ENCODE measurements around the gene RAD1. TPM values are rescaled to one million over a fixed set of nuclear protein-coding genes. Genes with fewer than 3 reads are reported as not detected.
A peak's percentile ranks its signal among the peaks of the same experiment; 100 is the strongest.

The RAD1 gene
- total and polyA plus RNA-seq, 2 donors (not counting 1 experiment from before 2014, with no cell fraction given) = 7.8 to 25.9 TPM

GRCh38 chr5:34929720-34930461 lies 14.6 kb upstream of the RAD1 start:
- Histone ChIP-seq H4K20me1 (ENCODE audit: control insufficient read depth, insufficient read depth, low read length, poor library complexity, severe bottlenecking) (no peaks in the 10 kb centered on the region), H3K27me3 (replicated peaks in 1 of 4; ENCODE audit: control extremely low read depth in 1 of 4, control insufficient read depth in 3 of 4, insufficient read depth in 4 of 4, low read length in 3 of 4) (no peaks in the 10 kb centered on the region), H3K4me1 (ENCODE audit: control insufficient read depth in 2 of 2, insufficient read depth in 2 of 2, low read length in 2 of 2) (peaks cover 15 to 20% of the 10 kb centered on the region in 2 donors), H3K4me2 (replicated peaks; ENCODE audit: low read depth, low read length, poor library complexity, severe bottlenecking) (peak overlapping the region; percentile 76), H3K4me3 (ENCODE audit: control extremely low read depth in 1 of 5, extremely low read depth in 1 of 5, insufficient read depth in 1 of 5, low read depth in 2 of 5, low read length in 4 of 5) (peak overlapping the region; percentile 60 to 88 (median 73)), H3K9ac (ENCODE audit: low read length) (peak overlapping the region; percentile 90), H3K36me3 (replicated peaks in 1 of 2; ENCODE audit: control extremely low read depth in 1 of 2, control insufficient read depth in 1 of 2, extremely low read depth in 1 of 2, insufficient read depth in 2 of 2, low read length in 1 of 2) (peaks cover 8 to 12% of the 10 kb centered on the region in 2 experiments), H3K27ac (ENCODE audit: low read length in 2 of 2) (peak overlapping the region; percentile 67 to 94), H3K79me2 (ENCODE audit: control insufficient read depth, insufficient read depth, low read length) (peaks cover 43% of the 10 kb centered on the region), H2AFZ (ENCODE audit: insufficient read depth, low read depth, low read length, poor library complexity, severe bottlenecking) (peak overlapping the region; percentile 87), H3K9me3 (ENCODE audit: control extremely low read depth in 1 of 3, control insufficient read depth in 2 of 3, insufficient read depth in 1 of 3, low read length in 2 of 3) (no peaks in the 10 kb centered on the region)
- no peaks in the 10 kb centered on the region for H3K27me3 Mint-ChIP-seq
- H3K9me3 Mint-ChIP-seq (ENCODE audit: insufficient read depth) = no peaks in the 10 kb centered on the region
- intact Hi-C loops (cut with micrococcal nuclease) = loop anchor here (1.0 to 2.0 kb wide), 5 partner anchors 15 to 1489 kb away; partner anchors contain the start of genes BRIX1, RAD1, TARS1 and TTC23L
- TF ChIP-seq CTCF (IDR thresholded peaks at IDR 0.05) (no peak), EZH2 (IDR thresholded peaks at IDR 0.05; ENCODE audit: borderline replicate concordance, insufficient read depth, low read depth, low read length, poor library complexity, severe bottlenecking) (no peak)
- WGBS (ENCODE audit: insufficient coverage) = under 1% methylated on average over 61 of the region's 70 CpGs
- CTCF ChIA-PET = interaction anchor here (1.0 to 2.2 kb wide), 7 partner anchors 10 to 406 kb away, joined by 3 to 24 read pairs (median 5); partner anchors contain the start of genes BRIX1, RAD1 and TTC23L
- peaks cover 27% of the 10 kb centered on the region for H3K4me1 Mint-ChIP-seq
- POLR2A ChIA-PET = interaction anchor here (0.6 to 2.5 kb wide), 5 partner anchors 14 to 1074 kb away, joined by 3 to 54 read pairs (median 5); partner anchors contain the start of genes AMACR, BRIX1 and RAD1
- ATAC-seq (ENCODE audit: low read depth) (peak; percentile 59), DNase-seq (peak; percentile 88)
- peak overlapping the region; percentile 94 for H3K27ac Mint-ChIP-seq
- peak overlapping the region; percentile 96 for H3K4me3 Mint-ChIP-seq
